Measurements from ENCODE around the gene XPO4.
"Not testable (repeated sequence)": the region's sequence is repeated elsewhere in the genome, so short reads cannot be mapped to it uniquely, and the experiment has no call there.

Gene XPO4

GRCh38 chr13:20902438-20903163, at the start of gene XPO4:
TSS of gene XPO4 (minus strand) at chr13:20902746. CDS start at chr13:20902738, 8 bp downstream.
- peak within 1 kb of the TSS; percentile 93 for H3K4me3 ChIP-seq (replicated peaks; ENCODE audit: low read depth, low read length)
- peak; percentile 75 for DNase-seq (ENCODE audit: low read depth)
- no peak for TF ChIP-seq CTCF (IDR thresholded peaks at IDR 0.05; ENCODE audit: low read length, missing control alignments)

GRCh38 chr13:20948001-20948400, 45.5 kb upstream of the XPO4 start:
- not testable (repeated sequence) for DNase-seq (ENCODE audit: low read depth); H3K4me3 ChIP-seq (replicated peaks; ENCODE audit: low read depth, low read length)

- TF ChIP-seq CTCF (IDR thresholded peaks at IDR 0.05; ENCODE audit: low read length, missing control alignments): no peak
- H3K4me3 ChIP-seq (replicated peaks; ENCODE audit: low read depth, low read length): peak overlapping the region; percentile 27
- no peak for DNase-seq (ENCODE audit: low read depth)
Measured at GRCh38 chr13:20945952-20946383, 43.4 kb upstream of the XPO4 start.

GRCh38 chr13:20942938-20943559, 40.5 kb upstream of the XPO4 start:
- TF ChIP-seq CTCF (IDR thresholded peaks at IDR 0.05; ENCODE audit: low read length, missing control alignments): no peak
- DNase-seq (ENCODE audit: low read depth): no peak
- no peak overlapping the region for H3K4me3 ChIP-seq (replicated peaks; ENCODE audit: low read depth, low read length)

- DNase-seq (ENCODE audit: low read depth); H3K4me3 ChIP-seq (replicated peaks; ENCODE audit: low read depth, low read length): not testable (repeated sequence)
Measured at GRCh38 chr13:20940511-20940910, 38.0 kb upstream of the XPO4 start.

GRCh38 chr13:20940083-20940482, 37.5 kb upstream of the XPO4 start:
- H3K4me3 ChIP-seq (replicated peaks; ENCODE audit: low read depth, low read length): no peak overlapping the region
- TF ChIP-seq CTCF (IDR thresholded peaks at IDR 0.05; ENCODE audit: low read length, missing control alignments): no peak
- DNase-seq (ENCODE audit: low read depth): peak; percentile 60

GRCh38 chr13:20939662-20940061, 37.1 kb upstream of the XPO4 start:
- H3K4me3 ChIP-seq (replicated peaks; ENCODE audit: low read depth, low read length): no peak overlapping the region
- no peak for DNase-seq (ENCODE audit: low read depth)
- TF ChIP-seq CTCF (IDR thresholded peaks at IDR 0.05; ENCODE audit: low read length, missing control alignments): no peak

- no peak for DNase-seq (ENCODE audit: low read depth)
- no peak overlapping the region for H3K4me3 ChIP-seq (replicated peaks; ENCODE audit: low read depth, low read length)
- TF ChIP-seq CTCF (IDR thresholded peaks at IDR 0.05; ENCODE audit: low read length, missing control alignments): no peak
Measured at GRCh38 chr13:20938302-20938701, 35.8 kb upstream of the XPO4 start.
